Activated CD4-positive, alpha-beta T cell treated with anti-CD3 and anti-CD28 coated beads, Interleukin-10, Interleukin-2, amounts not matched to agents 100 ng/mL and 50 ng/mL, durations not matched to agents 16 hours and 8 hours (primary cell): Measurements from ENCODE around the gene AIFM1.

Source experiments
- DNase-seq: peaks from one replicate; pipeline ENCODE4 v3.0.0-alpha.2; 2020

The AIFM1 gene

GRCh38 chrX:130090364-130090763 lies 75.3 kb downstream of the AIFM1 start:
- no peak for DNase-seq

DNA sequence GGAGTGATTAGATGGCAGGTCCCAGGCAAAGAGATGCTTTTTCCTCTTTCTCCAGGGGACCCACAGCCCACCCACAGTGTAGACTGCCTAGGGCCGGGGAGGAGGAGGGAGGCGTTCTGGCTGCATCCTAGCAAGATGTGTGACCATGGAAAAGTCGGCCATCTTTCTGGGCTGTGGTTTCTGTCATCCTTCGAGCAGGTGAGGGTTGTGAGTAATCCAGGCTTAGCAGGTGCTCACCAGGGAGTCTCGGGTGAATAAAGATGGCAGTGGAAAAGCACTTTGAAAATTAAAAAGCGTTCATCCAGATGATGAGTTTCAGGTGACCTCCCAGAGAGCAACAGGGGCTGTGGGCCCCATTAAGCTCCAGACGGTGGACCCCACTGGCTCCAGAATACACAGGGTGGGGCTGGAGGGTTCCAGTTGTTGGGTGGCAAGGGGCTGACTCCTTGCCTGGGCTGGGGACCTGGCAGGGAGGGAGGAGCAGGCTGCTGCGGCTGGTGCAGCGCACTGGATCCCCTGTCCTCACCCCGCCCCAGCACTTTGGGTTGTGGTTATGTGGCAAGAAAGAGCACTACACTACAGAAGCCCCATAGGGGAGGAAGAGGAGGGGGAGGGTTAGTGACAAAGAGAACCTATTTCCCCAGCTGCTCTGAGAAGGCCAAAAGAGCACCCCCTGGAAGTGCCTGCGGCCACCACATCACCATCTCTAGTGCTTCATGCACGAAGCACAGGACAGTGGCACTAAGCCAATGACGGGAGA lies 79.0 kb downstream of the AIFM1 start:
- peak; percentile 90 for DNase-seq

- peak; percentile 57 for DNase-seq
These were observed 79.8 kb downstream of the AIFM1 start for GRCh38 chrX:130085551-130086446.

GRCh38 chrX:130084631-130085237 lies 80.9 kb downstream of the AIFM1 start:
- DNase-seq: peak; percentile 55

GRCh38 chrX:130083656-130084382 lies 81.8 kb downstream of the AIFM1 start:
- peak; percentile 49 for DNase-seq

DNA sequence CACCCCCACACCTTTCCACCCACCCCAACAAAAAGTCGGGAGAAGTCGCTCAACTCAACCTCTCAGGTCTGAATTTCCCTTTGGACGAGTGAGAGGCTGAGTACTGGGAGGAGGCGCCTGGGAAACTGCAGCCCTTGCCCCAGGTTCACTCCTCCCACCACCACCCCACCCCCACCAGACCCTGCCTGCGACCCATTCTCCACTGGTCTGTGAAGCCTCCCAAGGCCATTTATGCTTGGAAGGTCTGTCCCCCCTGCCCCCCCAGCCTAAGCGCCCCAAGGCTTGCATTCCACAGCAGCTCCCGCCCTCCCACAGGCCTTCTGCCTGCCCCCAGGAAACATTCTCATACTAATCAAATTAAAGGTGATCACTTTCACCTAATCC lies 82.5 kb downstream of the AIFM1 start:
- no peak for DNase-seq

GRCh38 chrX:130082244-130083106 lies 83.2 kb downstream of the AIFM1 start:
- peak; percentile 94 for DNase-seq

- no peak for DNase-seq
These were observed 84.1 kb downstream of the AIFM1 start for GRCh38 chrX:130081421-130082045.

DNA sequence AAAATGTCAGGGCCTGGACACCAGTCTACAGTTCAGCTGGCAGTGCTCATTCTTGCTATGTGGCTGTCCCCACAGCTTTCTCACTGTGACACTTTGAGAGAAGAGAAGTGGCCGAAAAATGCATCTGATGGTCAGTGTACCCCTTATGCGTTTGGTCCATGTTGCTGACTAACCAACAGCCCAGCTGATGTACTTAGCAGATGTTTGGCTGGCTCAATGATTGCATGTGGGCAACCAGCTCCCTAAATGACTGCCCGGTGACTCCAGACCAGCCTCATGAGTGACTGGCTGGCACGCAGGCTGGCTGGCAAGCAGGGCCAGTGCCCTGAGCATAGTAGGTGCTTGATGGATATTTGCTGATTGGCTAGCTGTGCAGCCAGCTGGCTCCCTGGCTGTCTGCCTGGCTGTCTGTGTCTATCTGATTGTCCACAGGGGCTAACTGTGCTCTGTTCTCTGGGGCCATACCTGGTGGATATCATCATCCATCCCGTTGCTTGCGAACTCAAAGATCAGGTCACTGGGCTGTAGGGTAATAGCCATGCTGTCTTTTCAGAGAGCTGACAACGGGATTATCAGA lies 84.8 kb downstream of the AIFM1 start:
- DNase-seq: no peak

GRCh38 chrX:130079824-130080406 lies 85.7 kb downstream of the AIFM1 start:
- peak; percentile 71 for DNase-seq
